Common myeloid progenitor, CD34-positive (primary cell): ENCODE data around the gene KRTAP9-2.
A peak's percentile ranks its signal among the peaks of the same experiment; 100 is the strongest.
"Not testable (repeated sequence)": the region's sequence is repeated elsewhere in the genome, so short reads cannot be mapped to it uniquely, and the experiment has no call there.

Source experiments
- CTCF ChIA-PET: fragments of 350-600 bp; sonication (Branson Sonifier 250); formaldehyde crosslinking; loops from one replicate; lab custom pipeline; 2021; ENCODE audit warnings: antibody characterized with exemption; lab: Charles Lee
- POLR2A ChIA-PET: fragments of 350-600 bp; sonication (Branson Sonifier 250); formaldehyde crosslinking; loops from one replicate; lab custom pipeline; 2021; ENCODE audit warnings: antibody characterized with exemption; lab: Charles Lee
- DNase-seq, 3 donors: peaks; one replicate each; pipeline versions ENCODE4 v3.0.0 to v3.0.0-alpha.2; 2013
- H3K27ac ChIP-seq, 2 experiments: 1 replicate in 1 of 2; 2 replicates in 1 of 2; pipeline ENCODE4 v1.7.0; 2013; ENCODE audit warnings: inconsistent platforms in 2 of 2, low read length in 2 of 2, mild to moderate bottlenecking in 2 of 2, low read depth in 1 of 2, moderate library complexity in 1 of 2; ENCODE audit not compliant: severe bottlenecking in 2 of 2, insufficient read depth in 1 of 2, poor library complexity in 1 of 2
- H3K27me3 ChIP-seq, 5 experiments: replicated peaks in 2 of 5; 1 replicate in 3 of 5; 2 replicates in 2 of 5; pipeline versions ENCODE4 v1.6.1 to v1.7.0; 2013; ENCODE audit warnings: low read length in 4 of 5, mild to moderate bottlenecking in 2 of 5, moderate library complexity in 2 of 5, inconsistent platforms in 1 of 5; ENCODE audit not compliant: insufficient read depth in 5 of 5, control insufficient read depth in 4 of 5
- H3K36me3 ChIP-seq, 4 experiments: 1 replicate in 2 of 4; 2 replicates in 2 of 4; pipeline versions ENCODE4 v1.6.1 to v1.7.0; 2013; ENCODE audit warnings: low read length in 3 of 4, control low read depth in 1 of 4, mild to moderate bottlenecking in 1 of 4; ENCODE audit not compliant: control insufficient read depth in 4 of 4, insufficient read depth in 4 of 4
- H3K4me1 ChIP-seq, 4 experiments: 1 replicate in 3 of 4; 2 replicates in 1 of 4; pipeline versions ENCODE4 v1.6.1 to v1.7.1; 2013; ENCODE audit warnings: low read length in 3 of 4, mild to moderate bottlenecking in 3 of 4, control low read depth in 1 of 4, inconsistent platforms in 1 of 4, moderate library complexity in 1 of 4; ENCODE audit not compliant: control insufficient read depth in 4 of 4, insufficient read depth in 4 of 4; ENCODE audit errors: control extremely low read depth in 1 of 4
- H3K4me3 ChIP-seq, 7 experiments: 1 replicate in 4 of 7; 2 replicates in 3 of 7; pipeline versions ENCODE4 v1.5.1 to v1.7.0; 2013; ENCODE audit warnings: mild to moderate bottlenecking in 7 of 7, low read length in 6 of 7, moderate library complexity in 6 of 7, inconsistent platforms in 2 of 7, low read depth in 2 of 7, control low read depth in 1 of 7; ENCODE audit not compliant: insufficient read depth in 4 of 7, control insufficient read depth in 1 of 7; ENCODE audit errors: extremely low read depth in 1 of 7
- H3K9me3 ChIP-seq, 5 experiments: 1 replicate in 4 of 5; 2 replicates in 1 of 5; pipeline versions ENCODE4 v1.6.1 to v1.7.1; 2013; ENCODE audit warnings: low read length in 4 of 5, mild to moderate bottlenecking in 2 of 5, inconsistent platforms in 1 of 5, low read depth in 1 of 5, moderate library complexity in 1 of 5; ENCODE audit not compliant: control insufficient read depth in 4 of 5, insufficient read depth in 2 of 5; ENCODE audit errors: control extremely low read depth in 1 of 5
- WGBS: methylation state at CpG from one replicate; pipeline ENCODE4 v1.1.5; 2013; ENCODE audit not compliant: insufficient coverage; 5-methylcytosine and 5-hydroxymethylcytosine counted together

KRTAP9-2 gene

GRCh38 chr17:41212524-41213169, 13.8 kb upstream of the KRTAP9-2 start:
- Histone ChIP-seq H3K36me3 (no peaks in the 10 kb centered on the region), H3K9me3 (peaks cover 0 to 1% (median 0%) of the 10 kb centered on the region in 5 experiments), H3K27me3 (peaks cover 0 to 5% (median 0%) of the 10 kb centered on the region in 5 experiments), H3K4me1 (no peaks in the 10 kb centered on the region), H3K27ac (no peak overlapping the region), H3K4me3 (no peak overlapping the region)
- WGBS, result 88% methylated on average over 7 of the region's 7 CpGs
- no peak for DNase-seq
- ChIA-PET POLR2A (no interaction called here), CTCF (no interaction called here)

GRCh38 chr17:41215681-41216080, 10.8 kb upstream of the KRTAP9-2 start:
- POLR2A ChIA-PET, result no interaction called here
- H3K4me1 ChIP-seq, result no peaks in the 10 kb centered on the region
- H3K27me3 ChIP-seq, result no peaks in the 10 kb centered on the region
- H3K36me3 ChIP-seq, result no peaks in the 10 kb centered on the region
- no peak overlapping the region for H3K27ac ChIP-seq
- H3K4me3 ChIP-seq, result no peak overlapping the region
- no CpG with 5 or more reads among the region's 1 CpG for WGBS
- CTCF ChIA-PET, result no interaction called here
- H3K9me3 ChIP-seq, result no peaks in the 10 kb centered on the region
- no peak for DNase-seq

GRCh38 chr17:41223821-41224220, 2.6 kb upstream of the KRTAP9-2 start:
- POLR2A ChIA-PET, result no interaction called here
- no peaks in the 10 kb centered on the region for H3K9me3 ChIP-seq
- no peak overlapping the region for H3K27ac ChIP-seq
- CTCF ChIA-PET, result no interaction called here
- DNase-seq, result no peak
- no peaks in the 10 kb centered on the region for H3K36me3 ChIP-seq
- WGBS, result no CpG with 5 or more reads among the region's 2 CpGs
- H3K27me3 ChIP-seq, result no peaks in the 10 kb centered on the region
- no peaks in the 10 kb centered on the region for H3K4me1 ChIP-seq
- no peak overlapping the region for H3K4me3 ChIP-seq

- Histone ChIP-seq H3K27ac (no peak overlapping the region), H3K4me1 (no peaks in the 10 kb centered on the region), H3K36me3 (no peaks in the 10 kb centered on the region), H3K9me3 (no peaks in the 10 kb centered on the region), H3K4me3 (no peak overlapping the region), H3K27me3 (no peaks in the 10 kb centered on the region)
- 100% methylated on average over 1 of the region's 6 CpGs for WGBS
- no peak for DNase-seq
- ChIA-PET CTCF (no interaction called here), POLR2A (no interaction called here)
These were observed 397 bp upstream of the KRTAP9-2 start for GRCh38 chr17:41226051-41226450.

- Histone ChIP-seq H3K36me3 (no peaks in the 10 kb centered on the region), H3K27me3 (peaks cover 0 to 2% (median 0%) of the 10 kb centered on the region in 5 experiments), H3K9me3 (peaks cover 0 to 1% (median 0%) of the 10 kb centered on the region in 5 experiments), H3K4me3 (no peak overlapping the region), H3K27ac (no peak overlapping the region), H3K4me1 (no peaks in the 10 kb centered on the region)
- ChIA-PET POLR2A (no interaction called here), CTCF (no interaction called here)
- DNase-seq, result no peak
These were observed 3.6 kb downstream of the KRTAP9-2 start for GRCh38 chr17:41230094-41230493.

GRCh38 chr17:41231731-41232130, 5.3 kb downstream of the KRTAP9-2 start:
- ChIA-PET POLR2A (no interaction called here), CTCF (no interaction called here)
- 99% methylated on average over 6 of the region's 6 CpGs for WGBS
- Histone ChIP-seq H3K36me3 (no peaks in the 10 kb centered on the region), H3K4me3 (no peak overlapping the region), H3K4me1 (no peaks in the 10 kb centered on the region), H3K9me3 (peaks cover 0 to 1% (median 0%) of the 10 kb centered on the region in 5 experiments), H3K27ac (no peak overlapping the region), H3K27me3 (peaks cover 0 to 2% (median 0%) of the 10 kb centered on the region in 5 experiments)
- DNase-seq, result no peak

- H3K9me3 ChIP-seq, H3K27me3 ChIP-seq, H3K27ac ChIP-seq, POLR2A ChIA-PET, H3K36me3 ChIP-seq, CTCF ChIA-PET, H3K4me1 ChIP-seq, H3K4me3 ChIP-seq: not testable (repeated sequence)
- WGBS, result 100% methylated on average over 1 of the region's 1 CpG
- DNase-seq, result peak in 2 of 3 donors; percentile 6 to 28
These were observed 6.1 kb downstream of the KRTAP9-2 start, which contains the start of gene KRTAP9-3 for GRCh38 chr17:41232399-41233105. Gene KRTAP9-3 (plus strand): TSS chr17:41232449. CDS start chr17:41232502, 53 bp downstream.
